HepG2 (cell line): ENCODE measurements around the gene MYO3B. TPM values are rescaled to one million over a fixed set of nuclear protein-coding genes. Genes with fewer than 3 reads are reported as not detected.

Source experiments
- ATAC-seq: fragments of 200-7000 bp; cut with Tn5 transposase; 3 replicates; pipeline ENCODE4 v1.9.1; 2020; ENCODE audit warnings: mild to moderate bottlenecking, moderate library complexity
- BruUV-seq: library from RNA; stranded (reverse); fragments of 400-500 nt; replicated peaks from 2 replicates; lab custom pipeline; 2021; lab: Mats Ljungman, UMichigan
- CTCF ChIA-PET: fragments of 300-600 bp; formaldehyde crosslinking; extraction: SDS; loops from one replicate; lab custom pipeline; 2021; ENCODE audit warnings: low total read pairs, inconsistent platforms, low intra/inter-chr PET ratio; lab: Yijun Ruan, JAX
- POLR2A ChIA-PET: fragments of 350-600 bp; sonication (Branson Sonifier 250); formaldehyde crosslinking; loops from one replicate; lab custom pipeline; 2020; ENCODE audit warnings: antibody characterized with exemption, inconsistent platforms; lab: Yijun Ruan, JAX
- DNase-seq: peaks from one replicate; pipeline ENCODE4 v3.0.0-alpha.2; 2015; ENCODE audit warnings: low spot score
- FAIRE-seq: peaks from 3 replicates; lab custom pipeline; 2011; peaks lifted over from hg19 to GRCh38; lab: Jason Lieb, UNC
- H2AFZ ChIP-seq: one replicate; pipeline ENCODE4 v1.6.1; 2011; ENCODE audit warnings: low read length, inconsistent platforms
- H3K27ac ChIP-seq: fragments of 300-600 bp; 3 replicates; pipeline ENCODE4 v1.8.0; 2011; ENCODE audit warnings: mixed run types, mild to moderate bottlenecking, mixed read lengths, low read length, inconsistent platforms; ENCODE audit not compliant: insufficient read depth; ENCODE audit errors: extremely low read length
- H3K27me3 ChIP-seq, 2 experiments: fragments of 200-600 bp in 1 of 2; 2 replicates in 1 of 2; 3 replicates in 1 of 2; pipeline versions ENCODE4 v1.6.0 to v1.8.0; 2011; ENCODE audit warnings: low read length in 2 of 2, mild to moderate bottlenecking in 2 of 2, moderate library complexity in 2 of 2, inconsistent platforms in 1 of 2; ENCODE audit not compliant: insufficient read depth in 2 of 2, control insufficient read depth in 1 of 2
- H3K36me3 ChIP-seq, 2 experiments: fragments of 200-600 bp in 1 of 2; replicated peaks in 1 of 2; 2 replicates in 1 of 2; 3 replicates in 1 of 2; pipeline versions ENCODE4 v1.5.1 to v1.8.0; 2011; ENCODE audit warnings: low read length in 2 of 2, inconsistent platforms in 1 of 2; ENCODE audit not compliant: insufficient read depth in 2 of 2, control insufficient read depth in 1 of 2
- H3K4me1 ChIP-seq: 2 replicates; pipeline ENCODE4 v1.5.1; 2012; ENCODE audit warnings: low read length, inconsistent platforms; ENCODE audit not compliant: insufficient read depth
- H3K4me2 ChIP-seq: 2 replicates; pipeline ENCODE4 v1.6.0; 2011; ENCODE audit warnings: low read depth, low read length, inconsistent platforms
- H3K4me3 ChIP-seq, 3 experiments: fragments of 200-600 bp in 1 of 3; sonication (generic), shearing (Covaris generic) in 1 of 3; replicated peaks in 1 of 3; 2 replicates each; pipeline ENCODE4 v1.5.1; 2011 to 2016; ENCODE audit warnings: low read length in 3 of 3, inconsistent platforms in 2 of 3, low read depth in 2 of 3, mild to moderate bottlenecking in 2 of 3, control low read depth in 1 of 3, mixed read lengths in 1 of 3; ENCODE audit not compliant: insufficient read depth in 1 of 3
- H3K79me2 ChIP-seq: one replicate; pipeline ENCODE4 v1.6.1; 2011; ENCODE audit warnings: low read length, inconsistent platforms; ENCODE audit not compliant: insufficient read depth
- H3K9ac ChIP-seq: 2 replicates; pipeline ENCODE4 v1.6.0; 2011; ENCODE audit warnings: mild to moderate bottlenecking, low read depth, low read length, inconsistent platforms; ENCODE audit not compliant: insufficient read depth
- H3K9me3 ChIP-seq: 2 replicates; pipeline ENCODE4 v1.5.1; 2012; ENCODE audit warnings: mild to moderate bottlenecking, low read length
- H4K20me1 ChIP-seq: 2 replicates; pipeline ENCODE4 v1.6.0; 2011; ENCODE audit warnings: inconsistent platforms, mild to moderate bottlenecking, low read length, moderate library complexity; ENCODE audit not compliant: insufficient read depth
- ARNT2 ChIP-seq: sonication (generic); formaldehyde crosslinking; IDR thresholded peaks from 2 replicates; pipeline ENCODE4 v1.8.0; 2022; ENCODE audit warnings: mild to moderate bottlenecking, low read depth, missing genetic modification reagents, moderate library complexity
- CREB1 ChIP-seq, 2 experiments: fragments of 450-650 bp in 1 of 2; IDR thresholded peaks; 2 replicates each; pipeline ENCODE4 v1.6.1; 2016 to 2017; ENCODE audit warnings: control low read depth in 1 of 2, mild to moderate bottlenecking in 1 of 2, missing compliant biosample characterization in 1 of 2, missing genetic modification characterization in 1 of 2
- CREB3 ChIP-seq: sonication (generic); formaldehyde crosslinking; IDR thresholded peaks from 2 replicates; pipeline ENCODE4 v1.5.0; 2020; ENCODE audit warnings: missing genetic modification reagents
- DR1 ChIP-seq: sonication (generic); formaldehyde crosslinking; IDR thresholded peaks from 2 replicates; pipeline ENCODE4 v1.8.0; 2021; ENCODE audit warnings: mild to moderate bottlenecking, missing genetic modification reagents, inconsistent platforms
- LRRFIP1 ChIP-seq: sonication (generic); formaldehyde crosslinking; conservative IDR thresholded peaks from 2 replicates; pipeline ENCODE4 v1.4.0; 2020; ENCODE audit warnings: missing genetic modification reagents
- MBNL3 ChIP-seq: fragments of 250-450 bp; sonication (Bioruptor Pico); conservative IDR thresholded peaks from 2 replicates; pipeline ENCODE4 v1.8.0; 2022; ENCODE audit warnings: mild to moderate bottlenecking, inconsistent platforms
- SIX4 ChIP-seq: sonication (generic); formaldehyde crosslinking; IDR thresholded peaks from 2 replicates; pipeline ENCODE4 v1.4.0; 2020; ENCODE audit warnings: missing genetic modification reagents
- SNRNP70 ChIP-seq: fragments of 200-400 bp; formaldehyde crosslinking; IDR thresholded peaks from 2 replicates; pipeline ENCODE4 v1.6.1; 2017; ENCODE audit warnings: mild to moderate bottlenecking, low read depth, low read length, moderate library complexity
- YEATS4 ChIP-seq: sonication (generic); formaldehyde crosslinking; IDR thresholded peaks from 2 replicates; pipeline ENCODE4 v1.4.0; 2020; ENCODE audit warnings: missing genetic modification reagents, borderline replicate concordance
- ZBTB2 ChIP-seq: sonication (generic); formaldehyde crosslinking; IDR thresholded peaks from 2 replicates; pipeline ENCODE4 v1.8.0; 2022; ENCODE audit warnings: low read depth, missing genetic modification reagents
- ZFP37 ChIP-seq: sonication (generic); formaldehyde crosslinking; IDR thresholded peaks from 2 replicates; pipeline ENCODE4 v1.4.0; 2020; ENCODE audit warnings: missing genetic modification reagents, borderline replicate concordance
- ZNF17 ChIP-seq: sonication (generic); formaldehyde crosslinking; IDR thresholded peaks from 2 replicates; pipeline ENCODE4 v1.5.0; 2020; ENCODE audit warnings: mild to moderate bottlenecking, missing genetic modification reagents
- ZNF280B ChIP-seq: sonication (generic); formaldehyde crosslinking; IDR thresholded peaks from 2 replicates; pipeline ENCODE4 v1.5.0; 2020; ENCODE audit warnings: missing genetic modification reagents, mild to moderate bottlenecking, borderline replicate concordance
- ZNF3 ChIP-seq: IDR thresholded peaks from 2 replicates; pipeline ENCODE4 v1.7.0; 2017; ENCODE audit warnings: inconsistent platforms
- ZNF33B ChIP-seq: sonication (generic); formaldehyde crosslinking; IDR thresholded peaks from 2 replicates; pipeline ENCODE4 v1.5.1; 2020; ENCODE audit warnings: mild to moderate bottlenecking, missing genetic modification reagents
- ZNF484 ChIP-seq: sonication (generic); formaldehyde crosslinking; IDR thresholded peaks from 2 replicates; pipeline ENCODE4 v1.5.1; 2020; ENCODE audit warnings: mild to moderate bottlenecking, low read depth, missing genetic modification reagents, borderline replicate concordance
- ZNF747 ChIP-seq: sonication (generic); formaldehyde crosslinking; IDR thresholded peaks from 2 replicates; pipeline ENCODE4 v1.8.1; 2023; ENCODE audit warnings: missing genetic modification reagents, mild to moderate bottlenecking, borderline replicate concordance
- ZNF761 ChIP-seq: sonication (generic); formaldehyde crosslinking; conservative IDR thresholded peaks from 2 replicates; pipeline ENCODE4 v1.4.0; 2020; ENCODE audit warnings: mild to moderate bottlenecking, missing genetic modification reagents
- ZSCAN25 ChIP-seq: sonication (generic); formaldehyde crosslinking; IDR thresholded peaks from 2 replicates; pipeline ENCODE4 v1.8.0; 2022; ENCODE audit warnings: mild to moderate bottlenecking, missing genetic modification reagents
- ZSCAN30 ChIP-seq: sonication (generic); formaldehyde crosslinking; IDR thresholded peaks from 2 replicates; pipeline ENCODE4 v1.5.0; 2020; ENCODE audit warnings: mild to moderate bottlenecking, missing genetic modification reagents
- WGBS: methylation state at CpG from one replicate; pipeline ENCODE4 v1.1.6; 2017; ENCODE audit warnings: low lambda C conversion rate; 5-methylcytosine and 5-hydroxymethylcytosine counted together
- in situ Hi-C: cut with HindIII; loops from 2 replicates; pipeline ENCODE4 v1.10.0; 2017; ENCODE audit warnings: low pct_unique_long_range_greater_than_20kb; ENCODE audit not compliant: extremely low pct_ligation_motif_present
- intact Hi-C: fragments of 100-400 bp; cut with micrococcal nuclease; formaldehyde crosslinking; loops from one replicate; pipeline ENCODE4 v1.10.0; 2022; ENCODE audit not compliant: unreplicated experiment
- polyA plus RNA-seq, 8 experiments: library from polyadenylated mRNA; depleted of rRNA in 3 of 8; stranded (reverse) in 7 of 8; unstranded in 1 of 8; fragments of >200 nt; fragmentation: Illumina TruSeq in 4 of 8; extraction: Trizol in 4 of 8; gene quantifications; 2 replicates each; pipeline versions ENCODE4 v1.2.1 to v1.2.3, GENCODE V29; 2011 to 2016; ENCODE audit warnings: low read depth in 4 of 8, missing spikeins in 1 of 8, mixed read lengths in 1 of 8; ENCODE audit not compliant: insufficient read depth in 1 of 8
- total RNA-seq, 5 experiments: library from RNA; depleted of rRNA; stranded (reverse); fragments of >200 nt; fragmentation: Illumina TruSeq; extraction: Trizol; gene quantifications; 2 replicates each; pipeline ENCODE4 v1.2.3, GENCODE V29; 2016; ENCODE audit warnings: low read depth in 1 of 5

The MYO3B gene
- total and polyA plus RNA-seq, 2 of the 13 experiments (the other 11 are each of a cell fraction or from before 2014, with no cell fraction given) = 0.01 TPM; not detected in 1

- Histone ChIP-seq H3K9me3 (no peaks in the 10 kb centered on the region), H4K20me1 (no peaks in the 10 kb centered on the region), H3K79me2 (no peaks in the 10 kb centered on the region), H3K36me3 (no peaks in the 10 kb centered on the region), H3K9ac (no peak overlapping the region), H3K4me3 (no peak overlapping the region), H2AFZ (no peak overlapping the region), H3K27ac (no peak overlapping the region), H3K27me3 (peaks cover 0 to 19% of the 10 kb centered on the region in 2 experiments; a peak in 2 of 5 replicates), H3K4me1 (peaks cover 11% of the 10 kb centered on the region; the same call in 1 of the 2 replicates), H3K4me2 (no peak overlapping the region)
- DNase-seq (no peak), FAIRE-seq (no peak), ATAC-seq (no peak)
- in situ Hi-C loops (no loop called here), intact Hi-C loops (no loop called here)
- CTCF ChIA-PET = no interaction called here
- WGBS = 96% methylated on average over 4 of the region's 4 CpGs
- POLR2A ChIA-PET = no interaction called here
- no TSS peak for BruUV-seq
- TF ChIP-seq LRRFIP1 (no peak), MBNL3 (CRISPR knock-in tag) (no peak), ZSCAN30 (CRISPR knock-in tag) (no peak), ZNF747 (CRISPR knock-in tag) (no peak), ARNT2 (no peak), CREB1 (IDR thresholded peaks at IDR 0.05) (no peak), CREB1 (CRISPR knock-in tag; IDR thresholded peaks at IDR 0.05) (no peak), YEATS4 (CRISPR knock-in tag) (no peak), ZSCAN25 (CRISPR knock-in tag) (no peak), ZNF33B (CRISPR knock-in tag) (no peak), ZNF280B (CRISPR knock-in tag) (no peak), SNRNP70 (no peak), ZBTB2 (CRISPR knock-in tag) (no peak), SIX4 (CRISPR knock-in tag) (no peak), CREB3 (CRISPR knock-in tag) (no peak), ZNF3 (no peak), ZNF761 (CRISPR knock-in tag) (no peak), ZNF17 (CRISPR knock-in tag) (no peak), ZNF484 (no peak), DR1 (CRISPR knock-in tag) (no peak), ZFP37 (CRISPR knock-in tag) (no peak)
Observed at GRCh38 chr2:170227951-170228350, 50.0 kb downstream of the MYO3B start.
